ENCODE measurements around the gene S100A3. TPM values are rescaled to one million over a fixed set of nuclear protein-coding genes. Genes with fewer than 3 reads are reported as not detected.

S100A3 gene
- total RNA-seq, 1 experiment from 2014 or later: 90.0 TPM

GRCh38 chr1:153532181-153532580 lies 16.9 kb downstream of the S100A3 start:
- CTCF ChIA-PET: interaction anchor here (0.6 to 11.3 kb wide), 19 partner anchors 8 to 477 kb away, joined by 3 to 224 read pairs (median 11); partner anchors contain the start of genes S100A14, S100A16, S100A2 and S100A3

GRCh38 chr1:153531638-153532037 lies 17.4 kb downstream of the S100A3 start:
- POLR2A ChIA-PET: interaction anchor here (0.7 to 36.1 kb wide), 9 partner anchors 14 to 890 kb away, joined by 3 to 2106 read pairs (median 6); partner anchors contain the start of genes CHTOP, S100A14, S100A16 and S100A2
- H3K9me3 Mint-ChIP-seq (ENCODE audit: unreplicated experiment): no peaks in the 10 kb centered on the region
- no peaks in the 10 kb centered on the region for H3K27me3 Mint-ChIP-seq (ENCODE audit: insufficient read depth, unreplicated experiment)
- H3K27ac Mint-ChIP-seq (ENCODE audit: low read depth, unreplicated experiment): no peak overlapping the region
- H3K4me1 Mint-ChIP-seq (ENCODE audit: insufficient read depth, unreplicated experiment): peaks cover 50% of the 10 kb centered on the region
- peaks cover 27% of the 10 kb centered on the region for H3K36me3 Mint-ChIP-seq (ENCODE audit: insufficient read depth, unreplicated experiment)
- TF ChIP-seq, protein P1, sequence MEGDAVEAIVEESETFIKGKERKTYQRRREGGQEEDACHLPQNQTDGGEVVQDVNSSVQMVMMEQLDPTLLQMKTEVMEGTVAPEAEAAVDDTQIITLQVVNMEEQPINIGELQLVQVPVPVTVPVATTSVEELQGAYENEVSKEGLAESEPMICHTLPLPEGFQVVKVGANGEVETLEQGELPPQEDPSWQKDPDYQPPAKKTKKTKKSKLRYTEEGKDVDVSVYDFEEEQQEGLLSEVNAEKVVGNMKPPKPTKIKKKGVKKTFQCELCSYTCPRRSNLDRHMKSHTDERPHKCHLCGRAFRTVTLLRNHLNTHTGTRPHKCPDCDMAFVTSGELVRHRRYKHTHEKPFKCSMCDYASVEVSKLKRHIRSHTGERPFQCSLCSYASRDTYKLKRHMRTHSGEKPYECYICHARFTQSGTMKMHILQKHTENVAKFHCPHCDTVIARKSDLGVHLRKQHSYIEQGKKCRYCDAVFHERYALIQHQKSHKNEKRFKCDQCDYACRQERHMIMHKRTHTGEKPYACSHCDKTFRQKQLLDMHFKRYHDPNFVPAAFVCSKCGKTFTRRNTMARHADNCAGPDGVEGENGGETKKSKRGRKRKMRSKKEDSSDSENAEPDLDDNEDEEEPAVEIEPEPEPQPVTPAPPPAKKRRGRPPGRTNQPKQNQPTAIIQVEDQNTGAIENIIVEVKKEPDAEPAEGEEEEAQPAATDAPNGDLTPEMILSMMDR (IDR thresholded peaks at IDR 0.05; ENCODE audit: unreplicated experiment): no peak
- DNase-seq (ENCODE audit: unreplicated experiment): no peak
- CTCF ChIA-PET: interaction anchor here (0.7 to 11.3 kb wide), 15 partner anchors 7 to 688 kb away, joined by 3 to 224 read pairs (median 15); partner anchors contain the start of genes S100A14, S100A16, S100A2 and S100A3
- intact Hi-C loops (cut with micrococcal nuclease): loop anchor here (5.0 kb wide), 1 partner anchor 141 kb away; the partner anchor contains the start of gene ILF2
- BruUV-seq (replicated peaks): no TSS peak
- H3K4me3 Mint-ChIP-seq (ENCODE audit: unreplicated experiment): no peak overlapping the region

More at GRCh38 chr1:153532181-153532580, 16.9 kb downstream of the S100A3 start:
- Mint-ChIP-seq H3K27me3 (ENCODE audit: insufficient read depth, unreplicated experiment) (no peaks in the 10 kb centered on the region), H3K4me1 (ENCODE audit: insufficient read depth, unreplicated experiment) (peaks cover 50% of the 10 kb centered on the region), H3K4me3 (ENCODE audit: unreplicated experiment) (peak overlapping the region; percentile 99), H3K27ac (ENCODE audit: low read depth, unreplicated experiment) (peak overlapping the region; percentile 75), H3K36me3 (ENCODE audit: insufficient read depth, unreplicated experiment) (peaks cover 27% of the 10 kb centered on the region), H3K9me3 (ENCODE audit: unreplicated experiment) (no peaks in the 10 kb centered on the region)
- no peak for DNase-seq (ENCODE audit: unreplicated experiment)
- intact Hi-C loops (cut with micrococcal nuclease): loop anchor here (5.0 kb wide), 1 partner anchor 140 kb away; the partner anchor contains the start of gene ILF2
- BruUV-seq (replicated peaks): no TSS peak
- TF ChIP-seq, protein P1 (IDR thresholded peaks at IDR 0.05; ENCODE audit: unreplicated experiment): no peak
- POLR2A ChIA-PET: interaction anchor here (0.7 to 36.1 kb wide), 9 partner anchors 15 to 890 kb away, joined by 3 to 2106 read pairs (median 6); partner anchors contain the start of genes CHTOP, S100A14, S100A16 and S100A2

- intact Hi-C loops (cut with micrococcal nuclease): loop anchor here (1.0 kb wide), 1 partner anchor 22 kb away; the partner anchor contains the start of gene S100A3
- H3K4me3 Mint-ChIP-seq (ENCODE audit: unreplicated experiment): no peak overlapping the region
- DNase-seq (ENCODE audit: unreplicated experiment): no peak
- ChIA-PET CTCF (interaction anchor here (0.8 to 6.6 kb wide), 14 partner anchors 7 to 104 kb away, joined by 3 to 58 read pairs (median 6); partner anchors contain the start of genes S100A14, S100A2, S100A4 and S100A6), POLR2A (interaction anchor here (0.6 to 36.1 kb wide), 11 partner anchors 5 to 450 kb away, joined by 3 to 2106 read pairs (median 17); partner anchors contain the start of genes CHTOP, JTB, S100A13 and S100A14)
- H3K9me3 Mint-ChIP-seq (ENCODE audit: unreplicated experiment): no peaks in the 10 kb centered on the region
- no TSS peak for BruUV-seq (replicated peaks)
- no peaks in the 10 kb centered on the region for H3K36me3 Mint-ChIP-seq (ENCODE audit: insufficient read depth, unreplicated experiment)
- TF ChIP-seq, protein P1 (IDR thresholded peaks at IDR 0.05; ENCODE audit: unreplicated experiment): no peak
- H3K27me3 Mint-ChIP-seq (ENCODE audit: insufficient read depth, unreplicated experiment): no peaks in the 10 kb centered on the region
- H3K27ac Mint-ChIP-seq (ENCODE audit: low read depth, unreplicated experiment): peak overlapping the region; percentile 85
- H3K4me1 Mint-ChIP-seq (ENCODE audit: insufficient read depth, unreplicated experiment): peaks cover 44% of the 10 kb centered on the region
Measured at GRCh38 chr1:153527683-153528040, 21.4 kb downstream of the S100A3 start.

GRCh38 chr1:153527023-153527682 lies 21.9 kb downstream of the S100A3 start:
- Mint-ChIP-seq H3K4me1 (ENCODE audit: insufficient read depth, unreplicated experiment) (peaks cover 39% of the 10 kb centered on the region), H3K9me3 (ENCODE audit: unreplicated experiment) (no peaks in the 10 kb centered on the region), H3K27ac (ENCODE audit: low read depth, unreplicated experiment) (peak overlapping the region; percentile 85), H3K27me3 (ENCODE audit: insufficient read depth, unreplicated experiment) (no peaks in the 10 kb centered on the region), H3K4me3 (ENCODE audit: unreplicated experiment) (peak overlapping the region; percentile 29), H3K36me3 (ENCODE audit: insufficient read depth, unreplicated experiment) (no peaks in the 10 kb centered on the region)
- TF ChIP-seq, protein P1 (IDR thresholded peaks at IDR 0.05; ENCODE audit: unreplicated experiment): no peak
- BruUV-seq (replicated peaks): no TSS peak
- intact Hi-C loops (cut with micrococcal nuclease): loop anchor here (1.0 kb wide), 1 partner anchor 22 kb away; the partner anchor contains the start of gene S100A3
- POLR2A ChIA-PET: interaction anchor here (0.6 to 36.1 kb wide), 20 partner anchors 6 to 966 kb away, joined by 3 to 2106 read pairs (median 6); partner anchors contain the start of genes CHTOP, ILF2, JTB and S100A13
- CTCF ChIA-PET: interaction anchor here (0.7 to 6.6 kb wide), 17 partner anchors 8 to 104 kb away, joined by 3 to 58 read pairs (median 5); partner anchors contain the start of genes S100A14, S100A2, S100A4 and S100A6
- peak; percentile 98 for DNase-seq (ENCODE audit: unreplicated experiment)

Measured in MCF 10A (cell line).